Mucosa of descending colon (tissue), 3 donors: ENCODE results near the gene FBXO15. TPM values are rescaled to one million over a fixed set of nuclear protein-coding genes. Genes with fewer than 3 reads are reported as not detected.

ENCODE experiments used
- ATAC-seq: fragments of 200-7000 bp; cut with Tn5 transposase; one replicate; pipeline ENCODE4 v1.9.1; 2020; ENCODE audit warnings: mild to moderate bottlenecking, moderate library complexity
- DNase-seq, 3 donors: peaks; one replicate each; pipeline ENCODE4 v3.0.0-alpha.2; 2020
- H3K36me3 ChIP-seq: fragments of 200-600 bp; one replicate; pipeline ENCODE4 v1.8.0; 2021; ENCODE audit warnings: low read depth, mild to moderate bottlenecking
- H3K4me1 ChIP-seq: fragments of 200-600 bp; one replicate; pipeline ENCODE4 v1.8.0; 2021; ENCODE audit warnings: low read depth, mild to moderate bottlenecking
- H3K4me3 ChIP-seq: fragments of 200-600 bp; one replicate; pipeline ENCODE4 v1.8.0; 2021; ENCODE audit warnings: mild to moderate bottlenecking
- H3K9me3 ChIP-seq: fragments of 200-600 bp; one replicate; pipeline ENCODE4 v1.8.0; 2021; ENCODE audit warnings: mild to moderate bottlenecking
- intact Hi-C, 2 donors: fragments of 100-400 bp; cut with DNase I in 1 of 2; cut with micrococcal nuclease in 1 of 2; formaldehyde crosslinking; loops; one replicate each; pipeline versions ENCODE4 v1.11.0 to v1.11.1; 2022; cut with DNase I, micrococcal nuclease
- total RNA-seq, 3 donors: library from RNA; stranded (reverse); fragmentation: NEBNext Ultra II Directional in 2 of 3; extraction: Animal tissue kit (Norgen Biotek cat#: 25700) in 2 of 3; gene quantifications; one replicate each; pipeline versions ENCODE4 v1.2.1 to v1.2.4, GENCODE V29; 2021 to 2023
- TF ChIP-seq, protein P1 (sequence below): fragments of 200-600 bp; IDR thresholded peaks from one replicate; pipeline ENCODE4 v1.8.0; 2022; ENCODE audit warnings: antibody characterized with exemption, mild to moderate bottlenecking
- donor health status: DM: no; HTN: no; CAD: no; lungs with moderate emphysema.
- donor health status: DM: no; HTN: no; CAD: no.
- donor health status: DM: no; HTN: yes; CAD: no.

FBXO15 gene
- total RNA-seq, 3 donors from 2014 or later = 0.43 to 1.0 TPM; not detected in 1

DNA sequence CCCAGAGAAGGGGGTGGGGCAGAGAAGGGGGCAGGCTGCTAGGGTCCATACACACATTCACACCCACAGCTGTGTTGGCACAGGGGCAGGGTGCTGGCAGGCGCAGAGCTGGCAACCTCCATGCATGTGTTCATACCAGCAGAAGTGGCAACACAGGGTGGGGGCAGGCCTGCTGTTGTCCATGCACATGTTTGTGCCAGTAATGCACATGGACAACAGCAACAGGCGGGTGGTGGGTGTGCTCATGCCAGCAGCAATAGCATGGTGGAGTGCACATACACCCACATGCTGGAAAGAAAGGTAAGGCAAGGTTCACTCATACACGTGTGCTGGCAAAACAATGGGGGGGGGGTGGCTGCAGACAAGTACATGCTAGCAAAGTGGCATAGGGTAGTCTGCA is 54.7 kb downstream of the FBXO15 start:
- ATAC-seq (no peak), DNase-seq (no peak)
- no peaks in the 10 kb centered on the region for H3K36me3 ChIP-seq
- intact Hi-C loops = no loop called here
- no peak overlapping the region for H3K4me3 ChIP-seq
- H3K9me3 ChIP-seq = no peaks in the 10 kb centered on the region
- H3K4me1 ChIP-seq = no peaks in the 10 kb centered on the region
- TF ChIP-seq, protein P1, sequence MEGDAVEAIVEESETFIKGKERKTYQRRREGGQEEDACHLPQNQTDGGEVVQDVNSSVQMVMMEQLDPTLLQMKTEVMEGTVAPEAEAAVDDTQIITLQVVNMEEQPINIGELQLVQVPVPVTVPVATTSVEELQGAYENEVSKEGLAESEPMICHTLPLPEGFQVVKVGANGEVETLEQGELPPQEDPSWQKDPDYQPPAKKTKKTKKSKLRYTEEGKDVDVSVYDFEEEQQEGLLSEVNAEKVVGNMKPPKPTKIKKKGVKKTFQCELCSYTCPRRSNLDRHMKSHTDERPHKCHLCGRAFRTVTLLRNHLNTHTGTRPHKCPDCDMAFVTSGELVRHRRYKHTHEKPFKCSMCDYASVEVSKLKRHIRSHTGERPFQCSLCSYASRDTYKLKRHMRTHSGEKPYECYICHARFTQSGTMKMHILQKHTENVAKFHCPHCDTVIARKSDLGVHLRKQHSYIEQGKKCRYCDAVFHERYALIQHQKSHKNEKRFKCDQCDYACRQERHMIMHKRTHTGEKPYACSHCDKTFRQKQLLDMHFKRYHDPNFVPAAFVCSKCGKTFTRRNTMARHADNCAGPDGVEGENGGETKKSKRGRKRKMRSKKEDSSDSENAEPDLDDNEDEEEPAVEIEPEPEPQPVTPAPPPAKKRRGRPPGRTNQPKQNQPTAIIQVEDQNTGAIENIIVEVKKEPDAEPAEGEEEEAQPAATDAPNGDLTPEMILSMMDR = no peak

DNA sequence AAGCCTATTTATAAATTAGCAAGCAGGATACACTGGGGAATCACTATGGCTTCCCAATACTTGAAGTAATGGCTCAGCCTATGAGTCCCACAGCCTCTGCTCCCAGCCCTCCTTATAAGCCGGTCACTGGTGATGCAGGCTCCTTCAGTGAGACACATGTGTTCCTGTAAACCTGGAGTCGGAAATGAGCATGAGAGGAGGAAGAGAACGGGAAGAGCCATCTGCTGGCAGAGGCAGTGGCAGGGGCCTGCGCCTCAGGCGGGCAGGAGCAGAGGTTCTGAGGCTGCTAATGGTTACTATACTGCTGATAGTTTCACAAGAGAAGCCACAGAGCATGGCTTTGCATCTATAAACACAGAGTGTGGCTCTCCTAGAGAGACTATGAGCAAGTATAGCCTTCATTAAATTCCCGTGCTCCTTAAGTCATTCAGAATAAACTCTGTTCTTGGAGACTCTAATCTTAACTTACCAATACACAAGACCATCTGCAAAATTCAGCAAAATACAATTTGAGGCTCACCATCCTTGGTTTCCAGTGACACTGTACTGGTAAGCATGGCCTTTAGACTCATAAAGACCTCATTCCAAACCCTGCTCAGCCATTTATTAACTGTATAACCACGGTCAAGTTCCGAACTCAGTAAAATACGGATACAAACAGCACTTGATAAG is 63.3 kb downstream of the FBXO15 start:
- Histone ChIP-seq H3K4me3 (no peak overlapping the region), H3K9me3 (no peaks in the 10 kb centered on the region), H3K4me1 (no peaks in the 10 kb centered on the region), H3K36me3 (no peaks in the 10 kb centered on the region)
- intact Hi-C loops = no loop called here
- ATAC-seq (no peak), DNase-seq (no peak)
- TF ChIP-seq, protein P1 = no peak

DNA sequence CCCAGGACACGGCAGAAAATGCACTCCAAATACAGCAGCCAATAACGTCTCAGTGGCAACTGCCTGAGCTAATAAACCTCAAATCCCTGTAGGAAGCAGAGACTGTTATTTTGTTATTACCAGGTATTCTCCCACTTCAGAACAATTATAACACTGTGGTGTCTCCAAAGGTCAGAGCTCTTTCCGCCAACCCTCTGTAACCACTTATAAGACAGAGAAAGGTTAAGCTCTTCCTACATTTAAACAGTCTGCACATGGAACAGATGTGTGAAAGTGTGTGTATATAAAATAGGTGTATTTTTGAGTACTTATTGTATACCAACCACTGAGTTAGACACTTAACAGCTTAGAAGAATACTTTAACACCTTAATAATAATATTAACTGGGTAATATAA is 64.1 kb downstream of the FBXO15 start:
- Histone ChIP-seq H3K4me3 (no peak overlapping the region), H3K4me1 (no peaks in the 10 kb centered on the region), H3K9me3 (no peaks in the 10 kb centered on the region), H3K36me3 (no peaks in the 10 kb centered on the region)
- TF ChIP-seq, protein P1 = no peak
- no peak for DNase-seq
- ATAC-seq = no peak
- intact Hi-C loops = no loop called here

DNA sequence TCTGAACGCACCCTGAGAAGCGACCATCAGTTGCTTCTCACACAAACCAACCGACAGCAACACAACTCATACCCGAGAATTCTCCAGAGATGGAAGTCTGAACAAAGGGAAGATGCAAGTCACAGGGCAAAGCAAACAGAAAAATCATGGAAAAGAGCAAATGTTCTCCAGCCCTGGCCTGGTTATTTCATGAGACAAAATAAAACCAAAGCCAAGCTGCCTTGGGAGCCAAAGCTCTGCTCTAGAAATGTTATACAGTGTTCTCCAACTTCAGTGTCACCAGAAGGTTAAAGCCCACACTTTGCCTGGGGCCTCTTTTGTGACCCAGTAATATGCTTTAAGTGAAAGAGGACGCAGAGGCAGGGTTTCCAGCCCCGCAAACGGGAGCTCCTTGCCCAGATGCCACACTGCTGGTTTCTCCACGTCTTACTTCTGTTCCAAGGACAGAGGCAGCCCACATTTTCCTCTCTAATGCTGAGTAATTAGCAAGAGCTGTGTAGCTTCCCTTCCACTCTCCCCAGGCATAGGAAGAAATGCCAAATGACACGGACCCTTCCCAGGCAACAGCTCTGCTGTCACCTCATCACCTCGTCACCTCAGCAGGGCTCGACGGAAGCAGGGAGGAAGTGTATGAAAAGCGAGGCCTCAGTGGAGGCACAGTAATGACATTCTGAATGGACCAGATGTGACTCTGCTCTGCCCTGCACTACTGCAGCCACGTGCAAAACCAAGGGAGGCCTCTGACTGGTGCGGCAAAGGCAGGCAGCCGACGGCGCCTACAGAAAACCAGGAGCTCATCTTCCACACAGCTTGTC is 64.7 kb downstream of the FBXO15 start:
- intact Hi-C loops = no loop called here
- no peaks in the 10 kb centered on the region for H3K4me1 ChIP-seq
- TF ChIP-seq, protein P1 = no peak
- DNase-seq (no peak), ATAC-seq (peak; percentile 8)
- no peaks in the 10 kb centered on the region for H3K36me3 ChIP-seq
- no peak overlapping the region for H3K4me3 ChIP-seq
- H3K9me3 ChIP-seq = no peaks in the 10 kb centered on the region

DNA sequence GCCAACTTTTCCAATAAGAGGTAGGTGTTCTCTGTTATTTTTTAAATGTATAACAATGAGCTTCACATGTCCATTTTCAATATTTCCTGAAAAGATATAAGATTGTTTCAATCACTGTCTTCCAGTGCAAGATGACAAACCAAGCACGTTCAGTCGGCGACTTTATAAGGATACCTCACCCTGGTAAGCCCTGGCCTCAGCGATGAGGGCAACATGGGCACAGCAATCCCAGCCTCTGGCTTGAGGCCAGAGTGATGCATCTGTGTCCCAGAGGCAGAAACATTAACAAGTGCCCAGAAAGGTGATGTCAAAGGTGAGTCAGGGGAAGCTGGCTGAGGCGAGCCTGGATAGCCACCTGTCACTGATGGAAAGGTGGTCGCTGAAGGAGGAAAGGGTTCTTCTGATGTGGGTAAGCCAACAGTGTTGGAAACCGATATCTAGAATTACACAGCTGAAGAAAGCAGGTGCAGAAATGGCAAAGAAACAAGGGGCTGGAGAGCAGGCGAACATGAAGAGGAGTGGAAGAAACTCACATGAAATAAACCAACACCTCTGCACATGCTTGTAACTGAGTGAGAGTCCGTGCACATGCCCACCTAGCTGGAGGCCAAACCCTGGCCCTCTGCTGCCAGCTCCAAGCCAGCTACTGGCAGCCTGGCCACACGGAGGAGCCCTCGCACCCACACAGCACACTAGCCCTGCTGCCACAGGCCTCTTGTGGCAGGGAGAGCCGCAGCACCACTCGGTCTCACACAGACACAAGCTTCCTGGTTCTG is 65.5 kb downstream of the FBXO15 start:
- TF ChIP-seq, protein P1 = peak; percentile 17
- no peaks in the 10 kb centered on the region for H3K9me3 ChIP-seq
- no peak overlapping the region for H3K4me3 ChIP-seq
- ATAC-seq = peak; percentile 97
- peak; percentile 69 to 77 (median 77) for DNase-seq
- no peaks in the 10 kb centered on the region for H3K4me1 ChIP-seq
- H3K36me3 ChIP-seq = no peaks in the 10 kb centered on the region
- intact Hi-C loops = no loop called here
